GM19467 (cell line): Measurements from ENCODE around the gene SEMA6A.

Experiments used
- ATAC-seq: cut with Tn5 transposase; IDR thresholded peaks from one replicate; pipeline ENCODE4 v1.9.1; 2021; ENCODE audit warnings: mild to moderate bottlenecking, moderate library complexity; ENCODE audit not compliant: unreplicated experiment

Gene SEMA6A

GRCh38 chr5:116415182-116415581 lies 159.4 kb downstream of the SEMA6A start:
- no peak for ATAC-seq

- ATAC-seq, result no peak
Observed at GRCh38 chr5:116411101-116411571, 163.5 kb downstream of the SEMA6A start.

GRCh38 chr5:116410336-116410890 lies 164.2 kb downstream of the SEMA6A start:
- no peak for ATAC-seq

- no peak for ATAC-seq
Observed at GRCh38 chr5:116409591-116410296, 164.9 kb downstream of the SEMA6A start.

GRCh38 chr5:116406306-116407041 lies 168.1 kb downstream of the SEMA6A start:
- no peak for ATAC-seq

- ATAC-seq, result no peak
Observed at GRCh38 chr5:116404792-116405191, 169.8 kb downstream of the SEMA6A start.

- ATAC-seq, result no peak
Observed at GRCh38 chr5:116404016-116404415, 170.6 kb downstream of the SEMA6A start.

- ATAC-seq, result no peak
Observed at GRCh38 chr5:116402235-116402634, 172.4 kb downstream of the SEMA6A start.

GRCh38 chr5:116401576-116401975 lies 173.0 kb downstream of the SEMA6A start:
- no peak for ATAC-seq

- no peak for ATAC-seq
Observed at GRCh38 chr5:116396476-116397099, 178.0 kb downstream of the SEMA6A start.

GRCh38 chr5:116395631-116396203 lies 178.9 kb downstream of the SEMA6A start:
- no peak for ATAC-seq

GRCh38 chr5:116395226-116395625 lies 179.4 kb downstream of the SEMA6A start:
- no peak for ATAC-seq

GRCh38 chr5:116394186-116394867 lies 180.3 kb downstream of the SEMA6A start:
- no peak for ATAC-seq
